ENCODE results near the gene PLA2G15.

The PLA2G15 gene

GRCh38 chr16:68246121-68246520, 948 bp downstream of the PLA2G15 start (continued):
- no peak for TF ChIP-seq ZNF398 (tag by site-specific recombination; IDR thresholded peaks at IDR 0.05)
- no peak for TF ChIP-seq ZNF19 (tag by site-specific recombination; IDR thresholded peaks at IDR 0.05; ENCODE audit: low read depth)

GRCh38 chr16:68246666-68247065, 1.5 kb downstream of the PLA2G15 start:
- POLR2A ChIA-PET: no interaction called here
- no peaks in the 10 kb centered on the region for H3K9me3 ChIP-seq (ENCODE audit: control insufficient read depth, insufficient read depth, low read depth, low read length)
- TF ChIP-seq ZNF623 (tag by site-specific recombination; IDR thresholded peaks at IDR 0.05) (no peak), ZNF311 (tag by site-specific recombination; IDR thresholded peaks at IDR 0.05; ENCODE audit: borderline replicate concordance) (no peak), HOXD13 (CRISPR knock-in tag; IDR thresholded peaks at IDR 0.05; ENCODE audit: borderline replicate concordance) (no peak), ZBTB10 (tag by site-specific recombination; IDR thresholded peaks at IDR 0.05) (no peak), GLIS2 (tag by site-specific recombination; IDR thresholded peaks at IDR 0.05) (no peak), ZBTB17 (tag by site-specific recombination; IDR thresholded peaks at IDR 0.05) (peak; percentile 39; the same call in 1 of the 2 replicates), ZSCAN16 (tag by site-specific recombination; IDR thresholded peaks at IDR 0.05) (no peak), ZNF133 (tag by site-specific recombination; IDR thresholded peaks at IDR 0.05) (no peak)
- CTCF ChIA-PET: interaction anchor here (0.9 to 3.6 kb wide), 4 partner anchors 15 to 153 kb away, joined by 4 to 14 read pairs (median 5); partner anchors contain the start of gene SLC7A6
- no peak overlapping the region for H3K27ac ChIP-seq (ENCODE audit: extremely low read depth, low read depth, low read length)
- H3K4me1 ChIP-seq (ENCODE audit: control insufficient read depth, insufficient read depth, low read length): 0 out of 2 replicates have a peak, but pooled peaks cover 2% of the 10 kb centered on the region
- peaks cover 0 to 16% of the 10 kb centered on the region in 2 experiments; a peak in 2 of 3 replicates for H3K36me3 ChIP-seq (ENCODE audit: control insufficient read depth in 2 of 2, insufficient read depth in 1 of 2, low read length in 2 of 2)
- H3K4me3 ChIP-seq (ENCODE audit: low read depth, low read length): no peak overlapping the region

DNA sequence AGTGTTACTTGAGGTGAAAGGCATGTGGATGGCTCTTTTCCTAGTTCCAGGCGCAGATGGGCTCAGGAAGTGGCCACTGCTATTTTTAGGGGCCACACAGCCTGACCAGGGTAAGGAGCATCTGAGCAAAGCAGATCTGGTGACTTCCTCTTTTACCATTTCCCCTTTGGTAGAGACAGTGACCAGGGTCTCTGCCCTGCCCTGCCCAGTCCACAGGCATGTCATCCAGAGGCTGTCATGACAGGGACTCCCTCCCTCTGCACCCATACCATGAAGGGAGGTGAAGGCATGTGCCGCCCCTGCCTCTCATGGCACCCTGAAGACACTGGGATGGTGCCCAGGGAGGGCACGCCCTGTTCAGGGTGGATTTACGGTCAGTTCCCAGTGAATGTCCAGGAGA, 2.2 kb downstream of the PLA2G15 start:
- Histone ChIP-seq H3K36me3 (ENCODE audit: control insufficient read depth in 2 of 2, insufficient read depth in 1 of 2, low read length in 2 of 2) (peaks cover 0 to 20% of the 10 kb centered on the region in 2 experiments; a peak in 2 of 3 replicates), H3K9me3 (ENCODE audit: control insufficient read depth, insufficient read depth, low read depth, low read length) (no peaks in the 10 kb centered on the region), H3K27ac (ENCODE audit: extremely low read depth, low read depth, low read length) (no peak overlapping the region), H3K4me3 (ENCODE audit: low read depth, low read length) (no peak overlapping the region), H3K4me1 (ENCODE audit: control insufficient read depth, insufficient read depth, low read length) (0 out of 2 replicates have a peak, but pooled peaks cover 2% of the 10 kb centered on the region)
- ChIA-PET CTCF (interaction anchor here (1.0 to 3.6 kb wide), 4 partner anchors 14 to 153 kb away, joined by 4 to 14 read pairs (median 8); partner anchors contain the start of gene SLC7A6), POLR2A (interaction anchor here (0.8 kb wide), 1 partner anchor 10 kb away, joined by 3 read pairs; no protein-coding TSS in a partner anchor)
- TF ChIP-seq SETDB1 (IDR thresholded peaks at IDR 0.05; ENCODE audit: insufficient read length, low read length) (no peak), ZNF580 (tag by site-specific recombination; IDR thresholded peaks at IDR 0.05) (no peak), ZSCAN4 (tag by site-specific recombination; IDR thresholded peaks at IDR 0.05) (no peak)
- TF ChIP-seq, protein P1, sequence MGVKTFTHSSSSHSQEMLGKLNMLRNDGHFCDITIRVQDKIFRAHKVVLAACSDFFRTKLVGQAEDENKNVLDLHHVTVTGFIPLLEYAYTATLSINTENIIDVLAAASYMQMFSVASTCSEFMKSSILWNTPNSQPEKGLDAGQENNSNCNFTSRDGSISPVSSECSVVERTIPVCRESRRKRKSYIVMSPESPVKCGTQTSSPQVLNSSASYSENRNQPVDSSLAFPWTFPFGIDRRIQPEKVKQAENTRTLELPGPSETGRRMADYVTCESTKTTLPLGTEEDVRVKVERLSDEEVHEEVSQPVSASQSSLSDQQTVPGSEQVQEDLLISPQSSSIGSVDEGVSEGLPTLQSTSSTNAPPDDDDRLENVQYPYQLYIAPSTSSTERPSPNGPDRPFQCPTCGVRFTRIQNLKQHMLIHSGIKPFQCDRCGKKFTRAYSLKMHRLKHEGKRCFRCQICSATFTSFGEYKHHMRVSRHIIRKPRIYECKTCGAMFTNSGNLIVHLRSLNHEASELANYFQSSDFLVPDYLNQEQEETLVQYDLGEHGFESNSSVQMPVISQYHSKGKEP (tag by site-specific recombination; IDR thresholded peaks at IDR 0.05): no peak
- TF ChIP-seq, protein P2, sequence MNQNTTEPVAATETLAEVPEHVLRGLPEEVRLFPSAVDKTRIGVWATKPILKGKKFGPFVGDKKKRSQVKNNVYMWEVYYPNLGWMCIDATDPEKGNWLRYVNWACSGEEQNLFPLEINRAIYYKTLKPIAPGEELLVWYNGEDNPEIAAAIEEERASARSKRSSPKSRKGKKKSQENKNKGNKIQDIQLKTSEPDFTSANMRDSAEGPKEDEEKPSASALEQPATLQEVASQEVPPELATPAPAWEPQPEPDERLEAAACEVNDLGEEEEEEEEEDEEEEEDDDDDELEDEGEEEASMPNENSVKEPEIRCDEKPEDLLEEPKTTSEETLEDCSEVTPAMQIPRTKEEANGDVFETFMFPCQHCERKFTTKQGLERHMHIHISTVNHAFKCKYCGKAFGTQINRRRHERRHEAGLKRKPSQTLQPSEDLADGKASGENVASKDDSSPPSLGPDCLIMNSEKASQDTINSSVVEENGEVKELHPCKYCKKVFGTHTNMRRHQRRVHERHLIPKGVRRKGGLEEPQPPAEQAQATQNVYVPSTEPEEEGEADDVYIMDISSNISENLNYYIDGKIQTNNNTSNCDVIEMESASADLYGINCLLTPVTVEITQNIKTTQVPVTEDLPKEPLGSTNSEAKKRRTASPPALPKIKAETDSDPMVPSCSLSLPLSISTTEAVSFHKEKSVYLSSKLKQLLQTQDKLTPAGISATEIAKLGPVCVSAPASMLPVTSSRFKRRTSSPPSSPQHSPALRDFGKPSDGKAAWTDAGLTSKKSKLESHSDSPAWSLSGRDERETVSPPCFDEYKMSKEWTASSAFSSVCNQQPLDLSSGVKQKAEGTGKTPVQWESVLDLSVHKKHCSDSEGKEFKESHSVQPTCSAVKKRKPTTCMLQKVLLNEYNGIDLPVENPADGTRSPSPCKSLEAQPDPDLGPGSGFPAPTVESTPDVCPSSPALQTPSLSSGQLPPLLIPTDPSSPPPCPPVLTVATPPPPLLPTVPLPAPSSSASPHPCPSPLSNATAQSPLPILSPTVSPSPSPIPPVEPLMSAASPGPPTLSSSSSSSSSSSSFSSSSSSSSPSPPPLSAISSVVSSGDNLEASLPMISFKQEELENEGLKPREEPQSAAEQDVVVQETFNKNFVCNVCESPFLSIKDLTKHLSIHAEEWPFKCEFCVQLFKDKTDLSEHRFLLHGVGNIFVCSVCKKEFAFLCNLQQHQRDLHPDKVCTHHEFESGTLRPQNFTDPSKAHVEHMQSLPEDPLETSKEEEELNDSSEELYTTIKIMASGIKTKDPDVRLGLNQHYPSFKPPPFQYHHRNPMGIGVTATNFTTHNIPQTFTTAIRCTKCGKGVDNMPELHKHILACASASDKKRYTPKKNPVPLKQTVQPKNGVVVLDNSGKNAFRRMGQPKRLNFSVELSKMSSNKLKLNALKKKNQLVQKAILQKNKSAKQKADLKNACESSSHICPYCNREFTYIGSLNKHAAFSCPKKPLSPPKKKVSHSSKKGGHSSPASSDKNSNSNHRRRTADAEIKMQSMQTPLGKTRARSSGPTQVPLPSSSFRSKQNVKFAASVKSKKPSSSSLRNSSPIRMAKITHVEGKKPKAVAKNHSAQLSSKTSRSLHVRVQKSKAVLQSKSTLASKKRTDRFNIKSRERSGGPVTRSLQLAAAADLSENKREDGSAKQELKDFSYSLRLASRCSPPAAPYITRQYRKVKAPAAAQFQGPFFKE (tag by site-specific recombination; IDR thresholded peaks at IDR 0.05; ENCODE audit: borderline replicate concordance): no peak

Data from HEK293 (cell line).